GM21423 (cell line): ENCODE data around the gene TMEM135.
"Not testable (repeated sequence)": the region's sequence is repeated elsewhere in the genome, so short reads cannot be mapped to it uniquely, and the experiment has no call there.

Experiments
- ATAC-seq: cut with Tn5 transposase; IDR thresholded peaks from one replicate; pipeline ENCODE4 v1.9.1; 2021; ENCODE audit warnings: mild to moderate bottlenecking, moderate library complexity; ENCODE audit not compliant: unreplicated experiment

The TMEM135 gene

DNA sequence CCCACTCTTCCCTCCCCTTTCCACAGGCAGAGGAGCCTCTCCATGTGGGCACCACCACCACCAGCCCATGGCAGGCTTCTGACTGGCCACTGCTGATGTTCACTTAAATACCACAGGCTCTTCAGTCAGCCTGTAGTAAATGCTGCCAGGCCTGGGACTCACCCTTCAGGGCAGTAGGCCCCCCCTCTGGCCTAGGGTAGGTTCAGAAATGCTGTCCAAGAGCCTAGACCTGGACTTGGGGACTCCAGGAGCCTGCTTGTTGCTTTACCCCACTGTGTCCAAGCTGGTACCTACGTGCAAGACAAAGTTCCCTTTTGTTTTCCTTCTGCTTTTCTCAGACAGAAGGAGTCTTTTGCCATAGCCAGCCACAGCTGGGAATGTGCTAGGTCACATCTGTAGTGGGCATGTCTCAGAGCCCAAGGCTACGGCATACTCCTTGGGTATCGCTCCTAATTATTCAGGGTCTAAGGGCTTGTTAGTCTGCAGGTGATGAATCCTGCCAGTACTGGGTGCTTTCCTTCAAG, 38.6 kb downstream of the TMEM135 start:
- no peak for ATAC-seq

DNA sequence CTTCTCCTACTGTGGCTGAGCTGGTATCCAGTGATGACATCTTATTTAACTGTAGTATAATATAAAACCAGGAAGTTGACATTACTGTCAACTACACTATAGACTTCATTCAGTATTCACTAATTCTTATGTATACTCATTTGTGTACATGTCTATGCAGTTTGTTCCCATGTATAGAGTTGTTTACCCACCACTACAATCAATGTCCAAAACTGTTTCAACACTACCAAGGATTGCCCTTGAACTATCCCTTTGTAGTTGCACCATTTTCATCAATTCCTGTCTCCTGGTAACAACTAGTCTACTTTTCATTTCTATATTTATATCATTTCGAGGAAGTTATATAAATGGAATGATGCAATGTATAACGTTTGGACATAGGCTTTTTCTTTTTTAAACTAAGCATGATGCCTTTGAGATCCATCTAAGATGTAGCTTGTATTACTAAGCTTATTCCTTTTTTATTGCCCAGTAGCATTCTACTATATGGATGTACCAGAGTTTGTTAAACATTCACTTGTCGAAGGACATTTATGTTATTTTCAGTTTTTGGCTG, 39.2 kb downstream of the TMEM135 start:
- no peak for ATAC-seq

- ATAC-seq = peak; percentile 78
Measured at GRCh38 chr11:87081358-87081757, 43.6 kb downstream of the TMEM135 start.

DNA sequence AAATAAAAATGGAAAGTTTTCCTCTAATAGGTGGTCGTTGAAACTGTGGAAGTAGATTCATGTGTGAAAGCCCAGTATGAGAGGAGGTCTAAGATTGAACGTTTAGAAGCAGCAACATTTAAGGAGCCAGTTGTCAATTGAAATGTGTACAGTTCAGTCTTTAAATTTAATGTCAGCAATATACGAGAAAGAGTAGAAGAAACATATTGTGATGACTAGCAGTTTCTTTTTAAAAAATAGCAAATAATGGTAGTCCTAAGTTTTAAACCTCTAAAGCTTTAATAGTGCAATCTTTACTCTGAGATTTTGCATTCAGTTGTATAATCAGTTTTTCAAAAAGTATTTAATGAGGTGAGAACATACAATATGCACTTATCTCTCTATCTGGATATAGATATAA, 44.9 kb downstream of the TMEM135 start:
- ATAC-seq = no peak

GRCh38 chr11:87083029-87083428, 45.3 kb downstream of the TMEM135 start:
- ATAC-seq = no peak

DNA sequence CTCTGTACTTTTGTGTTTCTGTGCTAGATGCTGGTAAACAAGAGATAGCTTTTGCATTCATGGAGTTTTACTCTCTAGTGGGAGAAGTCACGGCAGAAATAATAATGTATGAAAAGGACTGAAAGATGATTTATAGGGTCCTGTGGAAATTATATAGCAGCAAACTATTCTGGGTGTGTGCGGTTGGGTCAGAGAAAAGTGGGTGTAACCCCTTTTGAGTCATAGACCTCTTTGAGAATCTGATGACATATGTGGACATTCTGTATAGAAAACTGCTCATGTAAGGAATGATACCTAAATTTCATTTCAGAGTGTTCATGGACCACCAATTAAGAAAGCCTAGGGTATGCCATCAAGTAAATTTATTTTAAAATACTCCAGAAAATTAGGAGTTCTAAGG, 54.4 kb downstream of the TMEM135 start:
- ATAC-seq = no peak

- no peak for ATAC-seq
Measured at GRCh38 chr11:87092567-87092966, 54.8 kb downstream of the TMEM135 start.

- ATAC-seq = peak; percentile 94
Measured at GRCh38 chr11:87097582-87097981, 59.8 kb downstream of the TMEM135 start.

DNA sequence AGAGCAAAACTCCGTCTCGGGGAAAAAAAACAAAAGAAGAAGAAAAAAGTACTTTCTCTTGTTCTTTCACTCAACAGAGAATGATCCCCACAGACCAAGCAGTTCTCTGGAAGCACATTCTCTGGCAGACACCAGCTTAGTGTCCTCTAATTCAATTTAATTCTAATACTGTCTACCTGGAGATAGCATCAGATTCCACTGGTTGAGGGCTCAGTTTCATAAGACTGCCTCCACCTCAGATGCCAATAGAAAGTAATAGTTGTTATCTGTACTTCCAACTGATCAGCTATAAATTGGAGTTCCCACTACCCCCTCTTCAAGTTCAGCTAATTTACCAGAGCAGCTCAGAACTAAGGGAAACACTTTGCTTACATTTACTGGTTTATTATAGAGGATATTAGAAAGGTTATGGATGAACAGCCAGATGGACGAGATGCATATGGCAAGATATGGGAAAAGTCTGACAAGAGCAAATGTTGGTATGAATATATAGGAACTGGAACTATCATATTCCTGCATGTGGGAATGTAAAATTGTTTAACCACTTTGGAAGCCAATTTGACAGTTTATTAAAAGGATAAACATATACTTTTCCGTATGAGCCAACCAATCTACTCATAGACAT, 64.3 kb downstream of the TMEM135 start:
- ATAC-seq = no peak

GRCh38 chr11:87105826-87106225, 68.1 kb downstream of the TMEM135 start:
- ATAC-seq = not testable (repeated sequence)

DNA sequence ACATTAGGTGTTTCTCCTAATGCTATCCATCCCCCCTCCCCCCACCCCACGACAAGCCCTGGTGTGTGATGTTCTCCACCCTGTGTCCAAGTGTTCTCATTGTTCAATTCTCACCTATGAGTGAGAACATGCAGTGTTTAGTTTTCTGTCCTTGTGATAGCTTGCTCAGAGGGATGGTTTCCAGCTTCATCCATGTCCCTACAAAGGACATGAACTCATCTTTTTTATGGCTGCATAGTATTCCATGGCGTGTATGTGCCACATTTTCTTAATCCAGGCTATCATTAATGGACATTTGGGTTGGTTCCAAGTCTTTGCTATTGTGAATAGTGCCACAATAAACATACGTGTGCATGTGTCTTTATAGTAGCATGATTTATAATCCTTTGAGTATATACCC, 69.6 kb downstream of the TMEM135 start:
- not testable (repeated sequence) for ATAC-seq

DNA sequence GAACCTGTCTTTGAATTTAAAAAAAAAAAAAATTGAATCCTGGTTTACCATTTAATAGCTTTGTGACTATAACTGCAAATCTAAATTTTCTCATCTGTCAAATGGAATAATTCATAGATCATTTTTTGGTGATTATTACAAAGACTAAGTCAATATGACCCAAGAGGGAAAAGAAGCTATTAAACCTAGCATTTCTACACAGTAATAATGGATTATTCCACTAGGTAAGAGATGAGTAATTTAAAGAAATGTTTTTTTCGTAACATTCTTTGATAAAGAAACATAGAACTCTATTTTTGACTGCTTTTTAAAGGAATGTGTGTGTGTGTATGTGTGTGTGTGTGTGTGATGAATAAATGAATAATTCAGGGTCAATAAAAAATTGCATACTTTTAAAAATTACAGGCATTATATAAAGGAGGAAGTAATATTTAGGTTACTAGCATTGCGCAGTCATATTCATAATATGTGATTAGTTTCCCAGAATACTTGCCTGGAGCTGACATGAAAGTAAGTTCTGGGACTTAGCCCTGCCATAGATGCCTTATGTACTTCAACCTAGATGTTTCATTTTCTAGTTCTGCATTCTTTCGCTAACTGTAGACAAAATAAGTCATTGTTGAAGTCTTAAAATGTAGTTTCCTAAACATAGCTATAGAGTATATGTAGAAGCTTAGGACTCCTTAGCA, 72.9 kb downstream of the TMEM135 start:
- no peak for ATAC-seq

GRCh38 chr11:87114093-87114492, 76.4 kb downstream of the TMEM135 start:
- ATAC-seq = no peak

GRCh38 chr11:87116185-87116584, 78.5 kb downstream of the TMEM135 start:
- ATAC-seq = no peak

DNA sequence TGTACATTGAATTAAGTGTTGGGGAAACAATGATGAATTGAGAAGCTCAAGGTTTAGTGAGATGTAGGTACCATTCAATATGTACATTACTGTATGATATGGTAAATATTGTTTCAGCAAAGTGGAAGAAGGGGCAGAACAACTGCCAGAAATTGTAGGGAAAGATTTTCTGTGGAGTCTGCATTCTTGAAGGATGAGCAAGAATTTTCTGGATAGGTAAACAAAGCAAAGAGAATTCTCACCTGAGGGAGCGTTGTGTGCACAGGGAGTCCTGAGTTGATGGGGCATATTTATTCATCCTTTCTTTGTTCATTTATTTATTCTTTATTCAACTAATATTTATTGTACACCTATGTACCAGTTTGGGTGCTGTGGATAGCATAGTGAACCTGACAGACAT, 83.2 kb downstream of the TMEM135 start:
- ATAC-seq = no peak

DNA sequence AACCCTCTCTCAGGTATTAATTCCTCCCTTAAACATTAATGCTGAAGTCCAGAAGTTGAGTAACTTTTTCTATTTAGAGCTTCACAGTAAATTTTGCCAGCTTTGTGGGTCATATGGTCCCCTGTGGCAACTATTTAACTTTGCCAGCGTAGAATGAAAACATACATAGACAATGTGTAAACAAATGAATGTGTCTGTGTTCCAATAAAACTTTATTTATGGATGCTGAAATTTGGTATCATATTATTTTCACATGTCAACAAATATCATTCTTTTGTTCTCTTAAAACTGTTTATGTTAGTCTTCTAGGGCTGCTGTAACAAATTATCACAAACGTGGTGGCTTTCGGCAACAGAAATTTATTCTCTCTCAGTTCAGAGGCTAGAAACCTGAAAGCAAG, 85.1 kb downstream of the TMEM135 start:
- no peak for ATAC-seq

- ATAC-seq = no peak
Measured at GRCh38 chr11:87125257-87125656, 87.5 kb downstream of the TMEM135 start.

GRCh38 chr11:87127101-87127500, 89.4 kb downstream of the TMEM135 start:
- ATAC-seq = no peak

- ATAC-seq = no peak
Measured at GRCh38 chr11:87128372-87128771, 90.6 kb downstream of the TMEM135 start.

DNA sequence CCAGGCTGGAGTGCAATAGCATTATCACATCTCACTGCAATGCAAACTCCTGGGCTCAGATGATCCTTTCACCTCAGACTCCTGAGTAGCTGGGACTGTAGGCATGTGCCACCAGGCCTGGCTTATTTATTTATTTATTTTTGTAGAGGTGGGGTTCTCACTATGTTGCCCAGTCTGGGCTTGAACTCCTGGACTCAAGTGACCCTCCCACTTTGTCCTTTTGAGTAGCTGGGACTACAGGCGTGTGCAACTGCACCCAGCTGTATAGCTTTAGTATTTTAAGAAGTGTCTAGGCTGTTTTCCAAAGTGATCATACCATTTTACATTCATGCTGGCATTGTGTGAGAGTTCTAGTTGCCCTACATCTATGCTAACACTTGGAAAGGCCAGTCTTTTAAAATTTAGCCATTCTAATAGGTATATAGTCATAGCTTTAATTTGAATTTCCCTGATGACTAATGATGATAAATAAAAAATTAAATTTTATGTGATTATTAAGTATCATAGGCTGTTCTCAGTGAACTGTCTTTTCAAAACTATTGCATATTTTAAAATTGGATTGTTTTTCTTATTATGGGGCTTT, 96.9 kb downstream of the TMEM135 start:
- no peak for ATAC-seq

GRCh38 chr11:87136236-87136635, 98.5 kb downstream of the TMEM135 start:
- ATAC-seq = no peak

- ATAC-seq = no peak
Measured at GRCh38 chr11:87137711-87138110, 100.0 kb downstream of the TMEM135 start.
